ENCODE data around the gene C2CD2. TPM values are rescaled to one million over a fixed set of nuclear protein-coding genes. Genes with fewer than 3 reads are reported as not detected.

The C2CD2 gene
- total RNA-seq, 1 donor from 2014 or later, result 45.0 TPM

DNA sequence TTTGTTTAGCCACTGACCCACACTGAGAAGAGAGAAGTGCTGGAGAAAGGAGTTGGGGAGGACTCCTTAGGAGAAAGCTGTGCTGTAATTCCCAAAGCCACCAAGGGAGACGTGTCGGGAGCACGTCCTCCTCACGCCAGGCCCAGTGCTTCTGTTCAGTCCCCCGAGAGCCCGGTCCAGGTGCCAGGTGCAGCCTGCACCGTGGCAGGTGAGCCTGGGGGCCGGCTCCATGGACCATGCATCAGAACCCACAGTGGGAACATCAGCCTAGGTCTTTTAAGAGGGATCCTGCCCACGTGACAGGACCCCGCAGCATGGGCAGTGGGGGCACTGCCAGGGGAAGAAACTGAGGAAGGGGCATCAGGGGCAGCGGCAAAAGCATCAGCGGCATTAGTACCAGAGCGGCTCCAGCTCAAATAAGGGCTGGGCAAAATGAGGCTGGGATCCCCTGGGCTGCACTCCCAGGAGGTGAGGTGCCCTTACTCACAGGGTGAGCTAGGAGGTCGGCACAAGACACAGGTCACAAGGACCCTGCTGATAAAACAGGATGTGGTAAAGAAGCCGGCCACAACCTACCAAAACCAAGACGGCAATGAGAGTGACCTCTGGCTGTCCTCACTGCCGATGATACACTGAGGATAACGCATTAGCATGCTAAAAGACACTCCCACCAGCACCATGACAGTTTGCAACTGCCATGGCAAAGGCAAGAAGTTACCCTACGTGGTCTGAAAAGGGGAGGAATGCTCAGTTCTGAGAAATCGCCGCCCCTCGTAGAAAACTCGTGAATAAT lies 50.1 kb downstream of the C2CD2 start:
- Histone ChIP-seq H3K36me3 (peaks cover 56 to 78% of the 10 kb centered on the region in 2 donors), H3K27me3 (no peaks in the 10 kb centered on the region), H3K9me3 (no peaks in the 10 kb centered on the region), H3K27ac (no peak overlapping the region), H3K4me3 (no peak overlapping the region), H3K4me1 (no peaks in the 10 kb centered on the region)
- TF ChIP-seq, protein P1, sequence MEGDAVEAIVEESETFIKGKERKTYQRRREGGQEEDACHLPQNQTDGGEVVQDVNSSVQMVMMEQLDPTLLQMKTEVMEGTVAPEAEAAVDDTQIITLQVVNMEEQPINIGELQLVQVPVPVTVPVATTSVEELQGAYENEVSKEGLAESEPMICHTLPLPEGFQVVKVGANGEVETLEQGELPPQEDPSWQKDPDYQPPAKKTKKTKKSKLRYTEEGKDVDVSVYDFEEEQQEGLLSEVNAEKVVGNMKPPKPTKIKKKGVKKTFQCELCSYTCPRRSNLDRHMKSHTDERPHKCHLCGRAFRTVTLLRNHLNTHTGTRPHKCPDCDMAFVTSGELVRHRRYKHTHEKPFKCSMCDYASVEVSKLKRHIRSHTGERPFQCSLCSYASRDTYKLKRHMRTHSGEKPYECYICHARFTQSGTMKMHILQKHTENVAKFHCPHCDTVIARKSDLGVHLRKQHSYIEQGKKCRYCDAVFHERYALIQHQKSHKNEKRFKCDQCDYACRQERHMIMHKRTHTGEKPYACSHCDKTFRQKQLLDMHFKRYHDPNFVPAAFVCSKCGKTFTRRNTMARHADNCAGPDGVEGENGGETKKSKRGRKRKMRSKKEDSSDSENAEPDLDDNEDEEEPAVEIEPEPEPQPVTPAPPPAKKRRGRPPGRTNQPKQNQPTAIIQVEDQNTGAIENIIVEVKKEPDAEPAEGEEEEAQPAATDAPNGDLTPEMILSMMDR (IDR thresholded peaks at IDR 0.05), result no peak
- DNase-seq (ENCODE audit: low spot score in 2 of 2), result no peak
- intact Hi-C loops (cut with DNase I), result no loop called here

DNA sequence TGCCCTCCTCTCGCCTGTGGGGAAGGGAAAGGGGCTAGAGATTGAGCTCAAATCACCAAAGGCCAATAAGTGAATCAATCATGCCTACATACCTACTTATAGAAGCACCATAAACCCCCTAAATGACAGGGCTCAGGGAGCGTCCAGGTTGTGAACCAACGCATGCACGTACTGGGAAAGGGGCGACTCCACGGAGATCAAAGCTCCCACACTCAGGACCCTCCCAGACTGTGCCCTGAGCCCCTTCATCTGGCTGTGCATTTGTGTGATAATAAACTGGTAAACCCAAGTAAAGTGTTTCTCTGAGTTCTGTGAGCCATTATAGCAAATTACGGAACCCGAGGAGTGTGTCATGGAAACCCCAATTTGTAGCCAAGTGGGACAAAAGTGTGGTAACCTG lies 50.9 kb downstream of the C2CD2 start:
- Histone ChIP-seq H3K36me3 (peaks cover 59 to 78% of the 10 kb centered on the region in 2 donors), H3K4me1 (no peaks in the 10 kb centered on the region), H3K9me3 (no peaks in the 10 kb centered on the region), H3K4me3 (no peak overlapping the region), H3K27ac (no peak overlapping the region), H3K27me3 (no peaks in the 10 kb centered on the region)
- intact Hi-C loops (cut with DNase I), result no loop called here
- TF ChIP-seq, protein P1 (IDR thresholded peaks at IDR 0.05), result no peak
- DNase-seq (ENCODE audit: low spot score in 2 of 2), result no peak

DNA sequence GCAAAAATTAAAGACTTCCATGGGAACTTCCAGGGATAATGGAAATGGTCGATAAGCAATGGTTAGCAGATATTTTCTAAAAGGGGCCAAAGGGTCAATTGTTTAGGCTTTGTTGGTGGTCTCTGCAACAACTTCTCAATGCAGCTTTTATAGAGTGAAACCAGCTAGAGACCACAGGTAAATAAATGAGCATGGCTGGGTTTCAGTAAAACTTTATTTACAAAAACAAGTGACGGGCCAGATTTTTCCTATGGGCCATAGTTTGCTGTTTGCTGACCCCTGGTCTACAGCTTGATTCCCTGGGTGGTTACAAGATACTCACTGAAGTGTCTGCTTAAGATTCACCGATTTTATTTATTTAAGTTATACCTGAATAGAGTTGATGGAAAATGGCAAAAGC lies 52.0 kb downstream of the C2CD2 start:
- Histone ChIP-seq H3K27ac (no peak overlapping the region), H3K9me3 (no peaks in the 10 kb centered on the region), H3K4me1 (no peaks in the 10 kb centered on the region), H3K27me3 (no peaks in the 10 kb centered on the region), H3K36me3 (peaks cover 48 to 67% of the 10 kb centered on the region in 2 donors), H3K4me3 (no peak overlapping the region)
- intact Hi-C loops (cut with DNase I), result no loop called here
- TF ChIP-seq, protein P1 (IDR thresholded peaks at IDR 0.05), result no peak
- DNase-seq (ENCODE audit: low spot score in 2 of 2), result no peak

DNA sequence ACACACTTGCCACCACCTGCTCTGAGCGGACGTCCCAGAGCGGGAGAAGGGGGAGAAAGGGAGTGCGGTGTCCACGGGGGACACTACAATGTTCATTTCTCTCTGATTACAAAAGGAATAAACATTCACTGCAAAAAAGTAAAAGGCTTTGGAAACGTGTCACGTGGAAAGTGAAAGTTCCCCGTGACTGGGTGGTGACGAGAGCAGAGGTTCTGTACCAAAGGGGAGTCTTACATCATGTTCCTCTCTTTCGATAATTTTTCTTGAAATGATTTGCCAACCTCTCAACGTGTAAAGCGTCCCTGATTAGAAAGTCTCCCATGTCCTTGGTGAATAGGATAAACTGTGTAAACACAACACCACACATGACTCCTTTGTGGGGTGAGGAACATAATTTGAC lies 52.7 kb downstream of the C2CD2 start:
- no peak overlapping the region for H3K27ac ChIP-seq
- H3K36me3 ChIP-seq, result peaks cover 46 to 60% of the 10 kb centered on the region in 2 donors
- no peak overlapping the region for H3K4me3 ChIP-seq
- peaks cover under 1 to 3% of the 10 kb centered on the region in 2 donors for H3K4me1 ChIP-seq
- TF ChIP-seq, protein P1 (IDR thresholded peaks at IDR 0.05), result no peak
- intact Hi-C loops (cut with DNase I), result no loop called here
- no peak for DNase-seq (ENCODE audit: low spot score in 2 of 2)
- no peaks in the 10 kb centered on the region for H3K9me3 ChIP-seq
- no peaks in the 10 kb centered on the region for H3K27me3 ChIP-seq

DNA sequence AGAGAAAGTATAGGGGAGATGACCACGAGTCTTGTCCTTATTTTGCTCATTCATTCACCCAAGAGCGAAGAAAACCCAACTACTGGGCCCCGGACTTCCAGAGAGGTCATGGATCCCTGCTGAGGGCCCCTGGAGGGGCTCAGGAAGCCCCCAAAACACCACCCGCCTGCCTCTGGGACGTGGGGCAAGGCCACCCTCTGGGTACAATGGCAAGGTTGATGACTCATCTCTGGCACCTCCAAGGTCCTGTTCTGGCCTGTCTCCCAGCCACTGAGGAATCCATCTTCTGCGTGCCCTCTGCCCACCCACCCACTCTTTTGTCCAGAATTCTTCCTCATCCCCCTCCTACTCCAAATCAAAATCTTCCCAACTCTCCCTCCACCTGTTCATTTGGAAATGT lies 53.4 kb downstream of the C2CD2 start:
- H3K27ac ChIP-seq, result no peak overlapping the region
- intact Hi-C loops (cut with DNase I), result no loop called here
- no peaks in the 10 kb centered on the region for H3K9me3 ChIP-seq
- no peak for DNase-seq (ENCODE audit: low spot score in 2 of 2)
- peaks cover 39 to 54% of the 10 kb centered on the region in 2 donors for H3K36me3 ChIP-seq
- no peaks in the 10 kb centered on the region for H3K27me3 ChIP-seq
- peaks cover 3 to 7% of the 10 kb centered on the region in 2 donors for H3K4me1 ChIP-seq
- TF ChIP-seq, protein P1 (IDR thresholded peaks at IDR 0.05), result no peak
- no peak overlapping the region for H3K4me3 ChIP-seq

Measured in ascending aorta (tissue), 2 donors.